ENCODE data around the gene ACTN4. TPM values are rescaled to one million over a fixed set of nuclear protein-coding genes. Genes with fewer than 3 reads are reported as not detected.

ACTN4 gene
- total RNA-seq, 1 donor from 2014 or later = 744 TPM

GRCh38 chr19:38684862-38685665 is 37.6 kb downstream of the ACTN4 start:
- Mint-ChIP-seq H3K9me3 (ENCODE audit: unreplicated experiment) (no peaks in the 10 kb centered on the region), H3K36me3 (ENCODE audit: low read depth, unreplicated experiment) (peaks cover 19% of the 10 kb centered on the region), H3K4me3 (ENCODE audit: unreplicated experiment) (peak overlapping the region; percentile 29), H3K27me3 (ENCODE audit: unreplicated experiment) (peaks cover 11% of the 10 kb centered on the region), H3K27ac (ENCODE audit: unreplicated experiment) (peak overlapping the region; percentile 94), H3K4me1 (ENCODE audit: unreplicated experiment) (peaks cover 67% of the 10 kb centered on the region)
- no peak for TF ChIP-seq CTCF (IDR thresholded peaks at IDR 0.05; ENCODE audit: unreplicated experiment)
- DNase-seq (ENCODE audit: low spot score) = no peak

GRCh38 chr19:38685666-38686529 is 38.4 kb downstream of the ACTN4 start:
- peak overlapping the region; percentile 10 for H3K4me3 Mint-ChIP-seq (ENCODE audit: unreplicated experiment)
- H3K36me3 Mint-ChIP-seq (ENCODE audit: low read depth, unreplicated experiment) = peaks cover 18% of the 10 kb centered on the region
- H3K4me1 Mint-ChIP-seq (ENCODE audit: unreplicated experiment) = peaks cover 68% of the 10 kb centered on the region
- H3K9me3 Mint-ChIP-seq (ENCODE audit: unreplicated experiment) = no peaks in the 10 kb centered on the region
- H3K27ac Mint-ChIP-seq (ENCODE audit: unreplicated experiment) = peak overlapping the region; percentile 94
- peaks cover 10% of the 10 kb centered on the region for H3K27me3 Mint-ChIP-seq (ENCODE audit: unreplicated experiment)
- peak; percentile 52 for DNase-seq (ENCODE audit: low spot score)
- peak; percentile 53 for TF ChIP-seq CTCF (IDR thresholded peaks at IDR 0.05; ENCODE audit: unreplicated experiment)

GRCh38 chr19:38686530-38686888 is 39.1 kb downstream of the ACTN4 start:
- H3K27ac Mint-ChIP-seq (ENCODE audit: unreplicated experiment) = peak overlapping the region; percentile 94
- H3K36me3 Mint-ChIP-seq (ENCODE audit: low read depth, unreplicated experiment) = peaks cover 14% of the 10 kb centered on the region
- DNase-seq (ENCODE audit: low spot score) = no peak
- peaks cover 63% of the 10 kb centered on the region for H3K4me1 Mint-ChIP-seq (ENCODE audit: unreplicated experiment)
- TF ChIP-seq CTCF (IDR thresholded peaks at IDR 0.05; ENCODE audit: unreplicated experiment) = no peak
- H3K27me3 Mint-ChIP-seq (ENCODE audit: unreplicated experiment) = peaks cover 6% of the 10 kb centered on the region
- no peak overlapping the region for H3K4me3 Mint-ChIP-seq (ENCODE audit: unreplicated experiment)
- no peaks in the 10 kb centered on the region for H3K9me3 Mint-ChIP-seq (ENCODE audit: unreplicated experiment)

GRCh38 chr19:38687837-38688378 is 40.5 kb downstream of the ACTN4 start:
- no peak for DNase-seq (ENCODE audit: low spot score)
- TF ChIP-seq CTCF (IDR thresholded peaks at IDR 0.05; ENCODE audit: unreplicated experiment) = no peak
- H3K36me3 Mint-ChIP-seq (ENCODE audit: low read depth, unreplicated experiment) = peaks cover 11% of the 10 kb centered on the region
- H3K27me3 Mint-ChIP-seq (ENCODE audit: unreplicated experiment) = peaks cover 5% of the 10 kb centered on the region
- no peaks in the 10 kb centered on the region for H3K9me3 Mint-ChIP-seq (ENCODE audit: unreplicated experiment)
- no peak overlapping the region for H3K4me3 Mint-ChIP-seq (ENCODE audit: unreplicated experiment)
- H3K27ac Mint-ChIP-seq (ENCODE audit: unreplicated experiment) = no peak overlapping the region
- peaks cover 66% of the 10 kb centered on the region for H3K4me1 Mint-ChIP-seq (ENCODE audit: unreplicated experiment)

Data from endothelial cell (in vitro differentiated cells).